Activated CD8-positive, alpha-beta memory T cell treated with anti-CD3 and anti-CD28 coated beads, Interleukin-2, amount 50 U/mL, for 1 hour (primary cell): ENCODE measurements around the gene FLRT2.

Experiments used
- DNase-seq: peaks from one replicate; pipeline ENCODE4 v3.0.0-alpha.2; 2020; ENCODE audit errors: extremely low read depth

The FLRT2 gene

GRCh38 chr14:85660243-85660922, 130.4 kb downstream of the FLRT2 start:
- DNase-seq = no peak

- no peak for DNase-seq
These were observed 132.2 kb downstream of the FLRT2 start for GRCh38 chr14:85662096-85662495.

- DNase-seq = no peak
These were observed 133.3 kb downstream of the FLRT2 start for GRCh38 chr14:85663256-85663655.

DNA sequence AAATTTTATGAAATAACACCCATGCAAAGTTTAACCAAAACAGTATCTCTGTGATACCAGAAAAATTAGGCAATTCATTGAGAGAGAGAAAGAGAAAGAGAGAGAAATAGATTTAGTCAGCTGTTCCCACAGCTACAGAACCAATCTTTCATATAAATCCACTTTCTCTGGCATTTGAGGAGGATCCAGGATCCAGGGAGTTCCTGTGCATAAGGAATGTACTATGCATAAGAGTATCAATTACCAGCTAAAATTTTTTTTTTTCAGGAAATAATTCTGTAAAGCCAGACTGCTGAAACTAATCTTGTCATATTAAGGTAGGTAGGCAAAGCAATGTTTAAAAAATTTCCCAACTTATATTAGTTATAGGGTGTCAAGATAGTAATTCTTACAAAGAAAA, 133.7 kb downstream of the FLRT2 start:
- DNase-seq = no peak

DNA sequence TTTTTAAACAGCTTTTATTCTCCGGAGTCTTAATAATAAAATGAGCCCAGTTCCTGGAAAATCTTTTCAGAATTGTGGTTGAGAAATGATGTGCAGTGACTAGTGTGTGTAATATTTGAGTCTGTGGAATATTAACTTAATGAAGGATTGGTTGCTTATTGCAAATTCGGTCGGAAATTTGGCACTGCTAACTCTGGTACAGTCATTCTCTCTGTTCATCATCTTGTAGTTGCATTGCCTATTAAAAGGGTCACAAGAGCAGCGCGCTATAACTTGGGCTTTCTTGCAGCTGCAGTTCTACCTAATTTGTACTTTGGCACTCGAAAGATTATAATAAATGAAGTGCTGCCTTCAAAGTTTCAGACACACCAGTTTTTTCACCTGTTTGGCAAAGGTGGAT, 146.0 kb downstream of the FLRT2 start:
- DNase-seq = no peak

GRCh38 chr14:85686908-85687307, 157.0 kb downstream of the FLRT2 start:
- no peak for DNase-seq

GRCh38 chr14:85687456-85687855, 157.5 kb downstream of the FLRT2 start:
- no peak for DNase-seq

DNA sequence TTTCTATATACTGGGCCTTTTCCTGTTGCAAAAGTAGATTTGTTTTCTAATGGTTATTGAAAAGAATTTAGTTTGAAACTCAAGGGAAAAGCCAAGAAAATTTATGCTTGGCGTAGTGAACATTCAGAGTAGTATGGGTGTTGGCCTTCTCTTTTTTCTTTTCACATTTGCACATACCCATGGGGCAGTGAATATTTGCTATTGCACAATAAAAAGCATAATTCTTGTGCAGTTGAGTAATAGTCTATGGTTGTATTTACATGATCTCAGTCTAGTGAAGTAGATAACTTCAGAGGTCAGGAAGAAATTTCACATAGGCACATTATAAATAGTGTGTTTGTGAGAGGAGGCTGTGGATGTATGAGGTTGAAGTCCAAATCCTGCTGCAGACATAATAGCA, 158.1 kb downstream of the FLRT2 start:
- DNase-seq = no peak

DNA sequence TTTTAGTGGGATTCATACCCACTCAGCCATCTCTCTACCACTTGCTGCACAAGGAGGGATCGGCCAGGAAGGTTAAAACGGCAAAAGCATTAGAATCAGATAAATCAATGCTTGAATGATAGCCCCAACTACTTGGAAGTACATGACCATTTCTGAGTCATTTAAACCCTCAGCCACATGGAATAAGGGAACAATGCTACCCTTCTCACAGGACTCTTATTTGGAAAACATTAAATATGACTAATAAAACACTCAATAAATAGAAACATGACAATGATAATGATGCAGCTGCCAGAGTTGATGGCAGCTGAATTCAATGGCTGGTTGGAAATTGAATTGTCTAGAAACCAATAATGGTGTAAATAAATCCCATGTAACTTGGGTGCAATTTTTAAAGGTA, 165.4 kb downstream of the FLRT2 start:
- DNase-seq = no peak

DNA sequence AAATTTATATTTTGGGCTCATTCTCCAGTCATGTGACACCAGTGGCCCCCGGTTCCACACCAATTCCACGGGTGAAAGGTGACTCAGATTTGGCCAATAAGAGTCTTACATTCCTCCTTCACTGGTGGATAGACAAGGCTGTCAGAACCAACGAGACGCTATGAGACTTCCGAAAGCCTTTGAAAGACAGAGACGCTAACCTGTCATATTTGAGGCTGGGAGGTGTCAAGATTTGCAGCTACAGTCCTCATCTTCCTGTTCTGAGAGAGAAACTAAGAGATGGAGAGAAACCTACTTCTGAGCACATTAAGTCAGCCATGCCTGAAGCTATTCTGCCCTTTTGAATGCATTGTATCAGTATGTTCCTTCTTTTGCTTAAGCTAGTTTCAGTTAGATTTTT, 171.2 kb downstream of the FLRT2 start:
- no peak for DNase-seq

GRCh38 chr14:85701763-85702162, 171.8 kb downstream of the FLRT2 start:
- DNase-seq = no peak

- no peak for DNase-seq
These were observed 172.2 kb downstream of the FLRT2 start for GRCh38 chr14:85702191-85702590.

DNA sequence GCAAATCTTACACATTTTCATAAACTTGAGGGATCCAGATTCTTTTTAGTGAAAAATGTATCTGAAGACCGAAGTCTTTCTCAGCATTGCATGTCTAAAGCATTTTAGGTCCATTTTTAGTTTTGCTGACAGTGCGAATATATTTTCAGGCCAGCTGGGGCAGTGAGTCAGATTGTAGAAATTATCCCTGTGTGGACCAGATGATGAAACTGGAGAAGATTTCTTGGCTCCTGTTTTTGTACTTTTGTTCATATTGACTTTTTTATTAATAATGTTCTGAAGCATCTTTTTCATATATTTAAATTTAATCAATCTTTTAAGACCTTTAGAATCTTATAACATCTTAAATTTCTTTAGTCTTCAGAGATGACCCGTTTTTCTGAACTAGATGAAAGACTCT, 173.1 kb downstream of the FLRT2 start:
- no peak for DNase-seq
